H1 (cell line): ENCODE measurements around the gene EN2. TPM values are rescaled to one million over a fixed set of nuclear protein-coding genes. Genes with fewer than 3 reads are reported as not detected.

Experiments
- CTCF ChIA-PET: fragments of 300-600 bp; sonication (Branson Sonifier 250); formaldehyde crosslinking; loops from one replicate; lab custom pipeline; 2021; ENCODE audit not compliant: partially characterized antibody; lab: Charles Lee
- POLR2A ChIA-PET: fragments of 300-600 bp; sonication (Branson Sonifier 250); formaldehyde crosslinking; loops from one replicate; lab custom pipeline; 2021; ENCODE audit warnings: inconsistent platforms; ENCODE audit not compliant: partially characterized antibody; lab: Charles Lee
- DNase-seq, 2 experiments: peaks; one replicate each; pipeline versions ENCODE4 v3.0.0 to v3.0.0-alpha.2; 2010 to 2022; ENCODE audit warnings: low spot score in 2 of 2, low read depth in 1 of 2, mixed read lengths in 1 of 2
- FAIRE-seq: peaks from 2 replicates; lab custom pipeline; 2011; peaks lifted over from hg19 to GRCh38; lab: Jason Lieb, UNC
- H2AFZ ChIP-seq: 2 replicates; pipeline ENCODE4 v1.8.1; 2012; ENCODE audit warnings: low read length, inconsistent platforms
- H2AK5ac ChIP-seq: 2 replicates; pipeline ENCODE4 v1.6.1; 2013; ENCODE audit warnings: low read depth, low read length
- H2BK120ac ChIP-seq: replicated peaks from 2 replicates; pipeline ENCODE3; 2013; ENCODE audit warnings: low read depth, low read length, inconsistent platforms
- H2BK12ac ChIP-seq: 2 replicates; pipeline ENCODE4 v1.6.1; 2013; ENCODE audit warnings: low read depth, low read length
- H2BK15ac ChIP-seq: 2 replicates; pipeline ENCODE4 v1.6.1; 2013; ENCODE audit warnings: low read length
- H2BK20ac ChIP-seq: 2 replicates; pipeline ENCODE4 v1.6.1; 2013; ENCODE audit warnings: low read length
- H2BK5ac ChIP-seq: 2 replicates; pipeline ENCODE4 v1.6.1; 2013; ENCODE audit warnings: low read depth, low read length
- H3K14ac ChIP-seq: 2 replicates; pipeline ENCODE4 v1.6.1; 2013; ENCODE audit warnings: inconsistent platforms; ENCODE audit not compliant: insufficient read length
- H3K18ac ChIP-seq: 2 replicates; pipeline ENCODE4 v1.6.1; 2013; ENCODE audit warnings: low read length; ENCODE audit errors: extremely low read depth
- H3K23ac ChIP-seq: 2 replicates; pipeline ENCODE4 v1.6.1; 2013; ENCODE audit warnings: inconsistent platforms; ENCODE audit not compliant: insufficient read length
- H3K23me2 ChIP-seq: 2 replicates; pipeline ENCODE4 v1.6.1; 2013; ENCODE audit warnings: low read depth, low read length
- H3K27ac ChIP-seq: 2 replicates; pipeline ENCODE4 v1.6.1; 2011; ENCODE audit warnings: low read depth, low read length, inconsistent platforms
- H3K27me3 ChIP-seq, 4 experiments: replicated peaks in 1 of 4; 1 replicate in 1 of 4; 2 replicates in 3 of 4; pipeline versions ENCODE4 v1.6.1 to v1.8.1; 2011 to 2013; ENCODE audit warnings: low read length in 3 of 4, mild to moderate bottlenecking in 3 of 4, inconsistent platforms in 2 of 4, mixed read lengths in 2 of 4, moderate library complexity in 1 of 4; ENCODE audit not compliant: control insufficient read depth in 3 of 4, insufficient read depth in 3 of 4; ENCODE audit errors: extremely low read depth in 1 of 4
- H3K36me3 ChIP-seq, 4 experiments: 2 replicates each; pipeline versions ENCODE4 v1.6.1 to v1.8.1; 2011 to 2013; ENCODE audit warnings: mild to moderate bottlenecking in 4 of 4, low read length in 3 of 4, moderate library complexity in 2 of 4, control low read depth in 1 of 4, inconsistent platforms in 1 of 4; ENCODE audit not compliant: insufficient read depth in 4 of 4, control insufficient read depth in 2 of 4
- H3K4ac ChIP-seq: replicated peaks from 2 replicates; pipeline ENCODE3; 2013; ENCODE audit warnings: low read length, low read depth, mixed read lengths, inconsistent platforms; ENCODE audit not compliant: insufficient read length
- H3K4me1 ChIP-seq, 4 experiments: replicated peaks in 1 of 4; 1 replicate in 1 of 4; 2 replicates in 3 of 4; pipeline versions ENCODE4 v1.6.1 to v1.8.1; 2011 to 2013; ENCODE audit warnings: low read length in 3 of 4, inconsistent platforms in 2 of 4, mixed read lengths in 1 of 4; ENCODE audit not compliant: insufficient read depth in 4 of 4, control insufficient read depth in 3 of 4
- H3K4me2 ChIP-seq, 2 experiments: 2 replicates each; pipeline versions ENCODE4 v1.6.1 to v1.8.1; 2011 to 2013; ENCODE audit warnings: low read depth in 2 of 2, low read length in 2 of 2, control low read depth in 1 of 2, inconsistent platforms in 1 of 2, mild to moderate bottlenecking in 1 of 2; ENCODE audit not compliant: insufficient read depth in 1 of 2
- H3K4me3 ChIP-seq, 4 experiments: fragments of 200-600, 300-600 bp in 1 of 4; sonication (generic), shearing (Covaris generic), sonication (Bioruptor Twin) in 1 of 4; 2 replicates each; pipeline versions ENCODE4 v1.5.1 to v1.8.1; 2011 to 2016; ENCODE audit warnings: low read length in 4 of 4, low read depth in 3 of 4, control low read depth in 2 of 4, inconsistent platforms in 2 of 4, mild to moderate bottlenecking in 2 of 4, mixed read lengths in 1 of 4, moderate library complexity in 1 of 4; ENCODE audit not compliant: insufficient read depth in 2 of 4; ENCODE audit errors: extremely low read depth in 1 of 4
- H3K56ac ChIP-seq: replicated peaks from 2 replicates; pipeline ENCODE3; 2013; ENCODE audit warnings: low read depth, mild to moderate bottlenecking, mixed read lengths, low read length, inconsistent platforms; ENCODE audit not compliant: insufficient read length
- H3K79me1 ChIP-seq: 2 replicates; pipeline ENCODE4 v1.6.1; 2013; ENCODE audit warnings: low read depth, low read length, control low read depth
- H3K79me2 ChIP-seq, 2 experiments: 2 replicates each; pipeline versions ENCODE4 v1.6.1 to v1.8.1; 2012 to 2013; ENCODE audit warnings: low read length in 2 of 2, mild to moderate bottlenecking in 2 of 2, inconsistent platforms in 1 of 2; ENCODE audit not compliant: insufficient read depth in 2 of 2, control insufficient read depth in 1 of 2
- H3K9ac ChIP-seq, 4 experiments: replicated peaks in 1 of 4; 1 replicate in 1 of 4; 2 replicates in 3 of 4; pipeline versions ENCODE4 v1.6.1 to v1.8.1; 2011 to 2013; ENCODE audit warnings: low read depth in 3 of 4, low read length in 3 of 4, control low read depth in 2 of 4, mild to moderate bottlenecking in 2 of 4, moderate library complexity in 2 of 4, inconsistent platforms in 1 of 4; ENCODE audit errors: extremely low read depth in 1 of 4
- H3K9me3 ChIP-seq, 2 experiments: 2 replicates each; pipeline versions ENCODE4 v1.6.1 to v1.8.1; 2012 to 2013; ENCODE audit warnings: mild to moderate bottlenecking in 2 of 2, moderate library complexity in 2 of 2, control low read depth in 1 of 2, inconsistent platforms in 1 of 2, low read depth in 1 of 2, low read length in 1 of 2, mixed read lengths in 1 of 2; ENCODE audit not compliant: insufficient read depth in 2 of 2
- H4K20me1 ChIP-seq, 2 experiments: replicated peaks in 1 of 2; 2 replicates each; pipeline versions ENCODE3 to v1.8.1; 2011 to 2013; ENCODE audit warnings: inconsistent platforms in 2 of 2, low read length in 2 of 2, mild to moderate bottlenecking in 1 of 2; ENCODE audit not compliant: insufficient read depth in 2 of 2, control insufficient read depth in 1 of 2
- H4K5ac ChIP-seq: 2 replicates; pipeline ENCODE4 v1.6.1; 2013; ENCODE audit warnings: low read length, low read depth, mixed read lengths, inconsistent platforms; ENCODE audit not compliant: insufficient read length
- H4K8ac ChIP-seq: 2 replicates; pipeline ENCODE4 v1.8.0; 2013; ENCODE audit warnings: mild to moderate bottlenecking, moderate library complexity, low read length, inconsistent platforms; ENCODE audit not compliant: insufficient read depth; ENCODE audit errors: extremely low read depth
- H4K91ac ChIP-seq: replicated peaks from 2 replicates; pipeline ENCODE3; 2013; ENCODE audit warnings: low read length, mixed read lengths, inconsistent platforms; ENCODE audit not compliant: insufficient read length
- ASH2L ChIP-seq: fragments of 200-600, 300-600 bp; sonication (generic); IDR thresholded peaks from one replicate; pipeline ENCODE4 v1.7.1; 2017; ENCODE audit warnings: low read length
- BCL11A ChIP-seq, 2 experiments: IDR thresholded peaks; one replicate each; pipeline ENCODE4 v1.6.1; 2011; ENCODE audit warnings: low read depth in 2 of 2, low read length in 2 of 2, mild to moderate bottlenecking in 2 of 2
- CBX5 ChIP-seq: fragments of 300-800, 300-1000 bp; sonication (generic); IDR thresholded peaks from 2 replicates; pipeline ENCODE4 v1.7.1; 2016; ENCODE audit warnings: antibody characterized with exemption, low read length, low read depth
- GTF2F1 ChIP-seq: IDR thresholded peaks from 2 replicates; pipeline ENCODE4 v1.6.1; 2012; ENCODE audit warnings: low read depth, low read length, improper control_type of control experiment, borderline replicate concordance
- JUND ChIP-seq: IDR thresholded peaks from 2 replicates; pipeline ENCODE4 v1.6.1; 2011; ENCODE audit warnings: mild to moderate bottlenecking, improper control_type of control experiment, low read length
- NRF1 ChIP-seq: IDR thresholded peaks from 2 replicates; pipeline ENCODE4 v1.6.1; 2011; ENCODE audit warnings: mild to moderate bottlenecking, low read depth, low read length, improper control_type of control experiment
- PHF8 ChIP-seq: fragments of 200-600 bp; sonication (generic); conservative IDR thresholded peaks from 2 replicates; pipeline ENCODE4 v1.7.1; 2012; ENCODE audit warnings: low read depth, mild to moderate bottlenecking, inconsistent platforms, low read length, moderate library complexity
- POLR2A ChIP-seq, 2 experiments: IDR thresholded peaks; 1 replicate in 1 of 2; 2 replicates in 1 of 2; pipeline ENCODE4 v1.6.1; 2011; ENCODE audit warnings: low read depth in 2 of 2, low read length in 2 of 2, mild to moderate bottlenecking in 2 of 2; ENCODE audit errors: control extremely low read depth in 1 of 2
- SAP30 ChIP-seq: fragments of 300-600 bp; sonication (generic); IDR thresholded peaks from 2 replicates; pipeline ENCODE4 v1.7.1; 2012; ENCODE audit warnings: low read length, moderate library complexity, mild to moderate bottlenecking, inconsistent platforms; ENCODE audit not compliant: insufficient read depth, insufficient replicate concordance
- SIX5 ChIP-seq: IDR thresholded peaks from 2 replicates; pipeline ENCODE4 v1.6.1; 2011; ENCODE audit warnings: mild to moderate bottlenecking, low read depth, low read length
- SP2 ChIP-seq: IDR thresholded peaks from 2 replicates; pipeline ENCODE4 v1.6.1; 2012; ENCODE audit warnings: mild to moderate bottlenecking, low read length, inconsistent platforms
- SP4 ChIP-seq: IDR thresholded peaks from 2 replicates; pipeline ENCODE4 v1.6.1; 2012; ENCODE audit warnings: low read length, inconsistent platforms
- SRF ChIP-seq: IDR thresholded peaks from 2 replicates; pipeline ENCODE4 v1.6.1; 2011; ENCODE audit warnings: mild to moderate bottlenecking, low read depth, low read length, moderate library complexity
- WGBS, 2 experiments: shearing (Covaris generic) in 1 of 2; methylation state at CpG; one replicate each; pipeline versions ENCODE4 v1.1.6 to v1.1.7; 2013 to 2015; ENCODE audit warnings: low lambda C conversion rate in 2 of 2, mixed read lengths in 2 of 2, inconsistent platforms in 1 of 2, low coverage in 1 of 2, missing lambda C conversion rate in 1 of 2; ENCODE audit not compliant: insufficient replicate concordance in 2 of 2, insufficient coverage in 1 of 2, insufficient read length in 1 of 2; ENCODE audit errors: extremely low coverage in 1 of 2, missing lambda C conversion rate in 1 of 2; 5-methylcytosine and 5-hydroxymethylcytosine counted together
- polyA plus RNA-seq, 7 experiments: library from polyadenylated mRNA; depleted of rRNA in 3 of 7; stranded (reverse) in 5 of 7; unstranded in 2 of 7; fragments of >200 nt in 5 of 7; fragments of 200-250 nt in 2 of 7; gene quantifications; 1 replicate in 5 of 7; 2 replicates in 1 of 7; 4 replicates in 1 of 7; pipeline versions ENCODE4 v1.2.1 to v1.2.3, GENCODE V29; 2011 to 2013; ENCODE audit warnings: missing spikeins in 2 of 7, mixed read lengths in 2 of 7
- total RNA-seq: library from RNA; stranded (reverse); fragmentation: NEBNext Ultra II Directional; extraction: Animal tissue kit (Norgen Biotek cat#: 25700); gene quantifications from 2 replicates; pipeline ENCODE4 v1.2.1, GENCODE V29; 2021

Gene EN2
- total and polyA plus RNA-seq, 2 of the 8 experiments (the other 6 are each of a cell fraction or from before 2014, with no cell fraction given), result not detected

DNA sequence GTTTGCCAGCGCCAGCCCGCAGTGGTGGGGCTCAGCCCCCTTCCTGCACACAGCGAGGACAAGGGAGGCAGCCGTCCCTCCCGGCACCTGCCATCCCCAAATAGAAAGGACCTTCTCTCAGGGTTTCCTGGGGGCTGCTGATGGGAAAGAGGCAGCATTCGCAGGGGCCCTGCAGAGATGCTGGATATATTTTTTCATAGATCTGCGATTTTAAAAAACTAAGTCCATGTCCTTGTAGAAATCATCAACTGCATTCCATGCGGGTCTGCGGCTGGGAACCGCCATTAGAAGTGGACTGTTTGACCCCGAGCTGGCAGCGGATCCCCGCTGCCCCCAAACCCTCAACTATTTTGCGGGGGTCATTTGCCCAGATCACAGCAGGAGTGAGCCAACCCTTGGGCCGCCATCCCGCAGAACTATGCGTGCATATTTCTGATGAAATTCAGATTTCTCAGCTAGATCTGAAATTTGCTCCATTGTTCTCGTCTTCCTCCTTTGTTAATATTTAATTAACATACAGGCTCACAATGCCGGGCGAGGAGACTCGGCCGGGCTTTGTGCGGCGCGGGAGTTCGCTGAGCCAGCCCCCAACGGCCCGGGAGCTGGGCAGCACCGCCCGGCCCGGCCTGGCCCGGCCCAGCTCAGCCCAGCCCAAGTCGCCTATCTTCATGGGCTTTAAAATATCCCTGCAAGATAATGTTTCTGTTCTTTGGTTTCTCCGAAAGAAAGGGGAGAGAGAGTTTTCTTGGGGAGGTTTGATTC is 2.0 kb downstream of the EN2 start:
- FAIRE-seq, result no peak
- CTCF ChIA-PET, result interaction anchor here (0.7 to 1.0 kb wide), 3 partner anchors 8 to 80 kb away, joined by 3 read pairs; no protein-coding TSS in a partner anchor
- TF ChIP-seq CBX5 (no peak), ASH2L (no peak), POLR2A (IDR thresholded peaks at IDR 0.05; ENCODE audit: control extremely low read depth in 1 of 2, low read depth in 2 of 2, low read length in 2 of 2) (no peak), SAP30 (no peak), NRF1 (no peak), JUND (no peak), BCL11A (IDR thresholded peaks at IDR 0.05; ENCODE audit: low read depth in 2 of 2, low read length in 2 of 2) (no peak), SP4 (no peak), GTF2F1 (no peak), SP2 (no peak), SIX5 (no peak), SRF (no peak), PHF8 (no peak)

More for the DNA sequence above, 2.0 kb downstream of the EN2 start:
- no peak overlapping the region for H4K8ac ChIP-seq
- no peak overlapping the region for H3K23ac ChIP-seq
- H3K23me2 ChIP-seq, result no peaks in the 10 kb centered on the region; the same call in 1 of the 2 replicates
- H3K27ac ChIP-seq, result no peak overlapping the region
- H4K5ac ChIP-seq, result no peak overlapping the region
- no peaks in the 10 kb centered on the region for H3K79me2 ChIP-seq
- no peak overlapping the region for H3K18ac ChIP-seq
- no peak overlapping the region for H3K14ac ChIP-seq
- WGBS, 2 experiments, result 2% methylated on average over 34 of the region's 34 CpGs; no CpG with 5 or more reads in 1 of the 2 experiments
- H4K91ac ChIP-seq, result no peak overlapping the region
- no peak overlapping the region for H2BK120ac ChIP-seq
- no peak overlapping the region for H2BK20ac ChIP-seq
- POLR2A ChIA-PET, result interaction anchor here (0.8 to 2.5 kb wide), 2 partner anchors 10 to 11 kb away, joined by 3 to 9 read pairs; no protein-coding TSS in a partner anchor
- peaks cover 40 to 59% of the 10 kb centered on the region in 2 experiments for H4K20me1 ChIP-seq
- peaks cover 96 to 98% (median 97%) of the 10 kb centered on the region in 4 experiments for H3K27me3 ChIP-seq
- H3K9me3 ChIP-seq, result no peaks in the 10 kb centered on the region; a peak in 1 of 4 replicates
- H3K4me1 ChIP-seq, result peaks cover 0 to 13% (median 6%) of the 10 kb centered on the region in 4 experiments; a peak in 5 of 7 replicates
- no peak overlapping the region for H2AK5ac ChIP-seq
- DNase-seq, result no peak
- H3K4me2 ChIP-seq, result peak overlapping the region in 1 of 2 experiments; percentile 6; a peak in 1 of 4 replicates
- peaks cover 0 to 16% (median 0%) of the 10 kb centered on the region in 4 experiments; a peak in 1 of 8 replicates for H3K36me3 ChIP-seq
- peak overlapping the region; percentile 35; the same call in 1 of the 2 replicates for H2BK12ac ChIP-seq
- no peak overlapping the region for H3K4ac ChIP-seq
- H2AFZ ChIP-seq, result no peak overlapping the region
- 0 out of 8 replicates have a peak overlapping the region, but pooled peaks of 1 of the 4 experiments have one; percentile 8 for H3K4me3 ChIP-seq
- H3K9ac ChIP-seq, result no peak overlapping the region
- H2BK5ac ChIP-seq, result no peak overlapping the region
- H3K56ac ChIP-seq, result no peak overlapping the region
- no peak overlapping the region for H2BK15ac ChIP-seq
- no peaks in the 10 kb centered on the region for H3K79me1 ChIP-seq
